GM12874 (cell line): ENCODE results near the gene ZNF697.

Source experiments
- CTCF ChIP-seq: IDR thresholded peaks from 2 replicates; pipeline ENCODE4 v1.5.1; 2011; ENCODE audit warnings: low read depth, mild to moderate bottlenecking, control low read depth, low read length, moderate library complexity; ENCODE audit not compliant: insufficient read depth

The ZNF697 gene

GRCh38 chr1:119660253-119661083 is 12.4 kb upstream of the ZNF697 start:
- no peak for TF ChIP-seq CTCF

GRCh38 chr1:119659628-119660027 is 11.6 kb upstream of the ZNF697 start:
- TF ChIP-seq CTCF = no peak

GRCh38 chr1:119656410-119656955 is 8.4 kb upstream of the ZNF697 start:
- TF ChIP-seq CTCF = no peak

- no peak for TF ChIP-seq CTCF
Measured at GRCh38 chr1:119655154-119655553, 7.1 kb upstream of the ZNF697 start.

- no peak for TF ChIP-seq CTCF
Measured at GRCh38 chr1:119653839-119654170, 5.7 kb upstream of the ZNF697 start.

- TF ChIP-seq CTCF = no peak
Measured at GRCh38 chr1:119653135-119653838, 5.2 kb upstream of the ZNF697 start.

GRCh38 chr1:119652587-119652986 is 4.5 kb upstream of the ZNF697 start:
- no peak for TF ChIP-seq CTCF
